Endodermal cell (in vitro differentiated cells): ENCODE data around the gene HSBP1L1. TPM values are rescaled to one million over a fixed set of nuclear protein-coding genes. Genes with fewer than 3 reads are reported as not detected.

Experiments
- DNase-seq: peaks from one replicate; pipeline ENCODE4 v3.0.0-alpha.2; 2017
- H3K27ac ChIP-seq: 2 replicates; pipeline ENCODE4 v1.5.1; 2013; ENCODE audit warnings: mild to moderate bottlenecking, low read depth, low read length, moderate library complexity
- H3K27me3 ChIP-seq: 2 replicates; pipeline ENCODE4 v1.6.1; 2013; ENCODE audit warnings: mild to moderate bottlenecking, low read length, moderate library complexity; ENCODE audit not compliant: insufficient read depth, control insufficient read depth, poor library complexity, severe bottlenecking
- H3K36me3 ChIP-seq: 2 replicates; pipeline ENCODE4 v1.7.0; 2013; ENCODE audit warnings: mild to moderate bottlenecking, low read length, moderate library complexity; ENCODE audit not compliant: control insufficient read depth, insufficient read depth
- H3K4me1 ChIP-seq: one replicate; pipeline ENCODE4 v1.7.0; 2013; ENCODE audit warnings: low read length; ENCODE audit not compliant: control insufficient read depth, insufficient read depth
- H3K4me3 ChIP-seq: 2 replicates; pipeline ENCODE4 v1.5.1; 2013; ENCODE audit warnings: mild to moderate bottlenecking, low read length, moderate library complexity
- H3K9ac ChIP-seq: 2 replicates; pipeline ENCODE4 v1.6.1; 2013; ENCODE audit warnings: mild to moderate bottlenecking, low read length, moderate library complexity; ENCODE audit not compliant: poor library complexity, severe bottlenecking; ENCODE audit errors: extremely low read depth
- H3K9me3 ChIP-seq: 2 replicates; pipeline ENCODE4 v1.6.1; 2013; ENCODE audit warnings: mild to moderate bottlenecking, low read length, moderate library complexity; ENCODE audit not compliant: control insufficient read depth
- H3K27ac Mint-ChIP-seq: 2 replicates; pipeline ENCODE4 v1.8.0; 2020; ENCODE audit warnings: mixed read lengths
- H3K27me3 Mint-ChIP-seq: 2 replicates; pipeline ENCODE4 v1.8.0; 2021; ENCODE audit warnings: mild to moderate bottlenecking, mixed read lengths; ENCODE audit not compliant: insufficient read depth
- H3K36me3 Mint-ChIP-seq: 2 replicates; pipeline ENCODE4 v1.8.0; 2020; ENCODE audit warnings: low read depth, mixed read lengths
- H3K4me1 Mint-ChIP-seq: 2 replicates; pipeline ENCODE4 v1.8.0; 2020; ENCODE audit warnings: mixed read lengths
- H3K4me3 Mint-ChIP-seq: 2 replicates; pipeline ENCODE4 v1.8.0; 2020; ENCODE audit warnings: mild to moderate bottlenecking, moderate library complexity, mixed read lengths
- H3K9me3 Mint-ChIP-seq: 2 replicates; pipeline ENCODE4 v1.8.0; 2020; ENCODE audit warnings: mild to moderate bottlenecking, mixed read lengths
- WGBS, 2 experiments: methylation state at CpG; one replicate each; pipeline versions ENCODE4 v1.1.5 to v1.1.7; 2013; ENCODE audit warnings: missing lambda C conversion rate in 2 of 2, mixed read lengths in 1 of 2; ENCODE audit not compliant: insufficient coverage in 1 of 2, insufficient read length in 1 of 2; 5-methylcytosine and 5-hydroxymethylcytosine counted together
- total RNA-seq, 2 donors: library from RNA; stranded (reverse); fragmentation: NEBNext Ultra II Directional in 1 of 2; extraction: Animal tissue kit (Norgen Biotek cat#: 25700) in 1 of 2; gene quantifications; 2 replicates in 1 of 2; 3 replicates in 1 of 2; pipeline ENCODE4 v1.2.1, GENCODE V29; 2021
- TF ChIP-seq, protein P1 (sequence below): fragments of 200-600 bp; sonication (generic); conservative IDR thresholded peaks from 2 replicates; pipeline ENCODE4 v1.5.0; 2021; ENCODE audit warnings: antibody characterized with exemption, mild to moderate bottlenecking

Gene HSBP1L1
- total RNA-seq, 2 donors from 2014 or later: 2.6 to 2.7 TPM

DNA sequence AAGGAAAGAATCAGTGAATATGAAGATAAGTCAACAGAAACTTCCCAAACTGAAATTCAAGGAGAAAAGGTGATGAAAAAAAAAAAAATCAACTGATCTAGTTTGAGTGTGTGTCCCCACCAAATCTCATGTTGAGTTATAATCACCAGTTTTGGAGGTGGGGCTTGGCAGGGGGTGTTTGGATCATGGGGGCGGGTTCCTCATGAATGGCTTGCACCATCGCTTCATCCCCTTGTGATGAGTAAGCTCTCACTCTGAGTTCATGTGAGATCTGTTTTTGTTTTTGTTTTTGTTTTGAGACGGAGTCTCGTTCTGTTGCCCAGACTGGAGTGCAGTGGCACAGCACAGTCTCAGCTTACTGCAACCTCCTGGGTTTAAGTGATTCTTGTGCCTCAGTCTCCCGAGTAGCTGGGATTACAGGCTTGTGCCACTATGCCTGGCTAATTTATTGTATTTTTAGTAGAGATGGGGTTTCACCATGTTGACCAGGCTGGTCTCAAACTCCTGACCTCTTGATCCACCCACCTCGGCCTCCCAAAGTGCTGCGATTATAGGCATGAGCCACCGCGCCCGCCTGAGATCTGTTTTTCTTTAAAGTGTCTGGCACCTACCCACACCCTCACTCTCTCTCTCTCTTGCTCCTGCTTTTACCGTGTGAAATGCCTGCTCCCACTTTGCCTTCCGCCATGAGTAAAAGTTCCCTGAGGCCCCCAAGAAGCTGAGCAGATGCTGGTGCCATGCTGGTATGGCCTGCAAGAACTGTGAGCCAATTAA lies 9.0 kb upstream of the HSBP1L1 start:
- 88 to 93% methylated on average over 10 to 12 of the region's 12 CpGs for WGBS, 2 experiments
- peak; percentile 22 for DNase-seq
- Histone ChIP-seq H3K27me3 (peaks cover 15% of the 10 kb centered on the region), H3K4me1 (peaks cover 6% of the 10 kb centered on the region), H3K9ac (no peak overlapping the region), H3K9me3 (no peaks in the 10 kb centered on the region), H3K27ac (no peak overlapping the region), H3K36me3 (no peaks in the 10 kb centered on the region), H3K4me3 (no peak overlapping the region)
- Mint-ChIP-seq H3K4me1 (peaks cover 13% of the 10 kb centered on the region), H3K4me3 (no peak overlapping the region), H3K27ac (no peak overlapping the region), H3K9me3 (no peaks in the 10 kb centered on the region), H3K27me3 (peaks cover 78% of the 10 kb centered on the region), H3K36me3 (no peaks in the 10 kb centered on the region)
- TF ChIP-seq, protein P1, sequence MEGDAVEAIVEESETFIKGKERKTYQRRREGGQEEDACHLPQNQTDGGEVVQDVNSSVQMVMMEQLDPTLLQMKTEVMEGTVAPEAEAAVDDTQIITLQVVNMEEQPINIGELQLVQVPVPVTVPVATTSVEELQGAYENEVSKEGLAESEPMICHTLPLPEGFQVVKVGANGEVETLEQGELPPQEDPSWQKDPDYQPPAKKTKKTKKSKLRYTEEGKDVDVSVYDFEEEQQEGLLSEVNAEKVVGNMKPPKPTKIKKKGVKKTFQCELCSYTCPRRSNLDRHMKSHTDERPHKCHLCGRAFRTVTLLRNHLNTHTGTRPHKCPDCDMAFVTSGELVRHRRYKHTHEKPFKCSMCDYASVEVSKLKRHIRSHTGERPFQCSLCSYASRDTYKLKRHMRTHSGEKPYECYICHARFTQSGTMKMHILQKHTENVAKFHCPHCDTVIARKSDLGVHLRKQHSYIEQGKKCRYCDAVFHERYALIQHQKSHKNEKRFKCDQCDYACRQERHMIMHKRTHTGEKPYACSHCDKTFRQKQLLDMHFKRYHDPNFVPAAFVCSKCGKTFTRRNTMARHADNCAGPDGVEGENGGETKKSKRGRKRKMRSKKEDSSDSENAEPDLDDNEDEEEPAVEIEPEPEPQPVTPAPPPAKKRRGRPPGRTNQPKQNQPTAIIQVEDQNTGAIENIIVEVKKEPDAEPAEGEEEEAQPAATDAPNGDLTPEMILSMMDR: no peak

DNA sequence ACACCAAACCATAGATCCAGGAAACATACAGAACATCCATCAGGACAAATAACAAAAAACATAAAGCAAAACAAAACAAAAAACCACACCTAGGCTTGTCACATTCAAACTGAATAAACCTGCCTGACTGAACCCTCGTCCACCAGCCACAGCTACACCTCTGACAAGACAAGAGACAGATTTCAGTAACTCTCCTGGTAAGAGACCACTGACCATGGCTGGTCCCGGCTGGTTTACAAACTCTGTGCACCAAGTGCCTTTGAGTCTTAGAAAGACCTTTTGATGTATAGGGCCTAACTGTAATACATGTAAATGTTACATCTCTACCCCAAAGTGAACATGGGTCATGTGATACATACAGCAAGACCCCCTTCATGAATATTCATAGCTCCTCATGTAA lies 8.2 kb upstream of the HSBP1L1 start:
- Histone ChIP-seq H3K27ac (no peak overlapping the region), H3K4me1 (peaks cover 10% of the 10 kb centered on the region), H3K27me3 (peaks cover 15% of the 10 kb centered on the region), H3K9me3 (no peaks in the 10 kb centered on the region), H3K4me3 (no peak overlapping the region), H3K9ac (no peak overlapping the region), H3K36me3 (no peaks in the 10 kb centered on the region)
- Mint-ChIP-seq H3K36me3 (no peaks in the 10 kb centered on the region), H3K4me3 (no peak overlapping the region), H3K9me3 (no peaks in the 10 kb centered on the region), H3K27ac (no peak overlapping the region), H3K4me1 (peaks cover 18% of the 10 kb centered on the region), H3K27me3 (peaks cover 84% of the 10 kb centered on the region)
- 100% methylated on average over 2 of the region's 2 CpGs; no CpG with 5 or more reads in 1 of the 2 experiments for WGBS, 2 experiments
- TF ChIP-seq, protein P1: no peak
- peak; percentile 24 for DNase-seq

DNA sequence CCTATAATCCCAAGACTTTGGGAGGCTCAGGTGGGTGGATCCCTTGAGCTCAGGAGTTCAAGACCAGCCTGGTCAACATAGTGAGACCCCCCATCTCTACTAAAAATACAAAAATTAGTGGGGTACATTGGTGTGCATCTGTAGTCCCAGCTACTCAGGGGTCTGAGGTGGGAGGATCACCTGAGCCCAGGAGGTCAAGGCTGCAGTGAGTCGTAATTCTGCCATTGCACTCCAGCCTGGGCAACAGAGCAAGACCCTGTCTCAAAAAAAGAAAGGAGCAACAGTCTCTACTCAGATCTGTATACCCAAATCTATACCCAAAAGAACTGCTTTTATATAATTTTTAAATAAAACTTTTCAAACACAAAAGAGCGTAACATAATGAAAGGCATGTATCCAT lies 5.5 kb upstream of the HSBP1L1 start:
- Histone ChIP-seq H3K9me3 (no peaks in the 10 kb centered on the region), H3K9ac (no peak overlapping the region), H3K36me3 (no peaks in the 10 kb centered on the region), H3K27ac (no peak overlapping the region), H3K4me3 (no peak overlapping the region), H3K4me1 (peaks cover 10% of the 10 kb centered on the region), H3K27me3 (peaks cover 7% of the 10 kb centered on the region)
- no peaks in the 10 kb centered on the region for H3K9me3 Mint-ChIP-seq
- peaks cover 18% of the 10 kb centered on the region for H3K4me1 Mint-ChIP-seq
- WGBS, 2 experiments: 90 to 95% methylated on average over 2 of the region's 2 CpGs
- H3K4me3 Mint-ChIP-seq: no peak overlapping the region
- no peak overlapping the region for H3K27ac Mint-ChIP-seq
- H3K27me3 Mint-ChIP-seq: peaks cover 92% of the 10 kb centered on the region
- no peak for DNase-seq
- TF ChIP-seq, protein P1: no peak
- no peaks in the 10 kb centered on the region for H3K36me3 Mint-ChIP-seq
